HG03045 (cell line): ENCODE measurements around the gene PARD3B.

Experiments used
- ATAC-seq: cut with Tn5 transposase; IDR thresholded peaks from one replicate; pipeline ENCODE4 v1.9.1; 2021; ENCODE audit warnings: mild to moderate bottlenecking, moderate library complexity; ENCODE audit not compliant: unreplicated experiment

PARD3B gene

GRCh38 chr2:205524656-205525055 lies 979.4 kb downstream of the PARD3B start:
- no peak for ATAC-seq

- ATAC-seq: no peak
Measured at GRCh38 chr2:205527801-205528200, 982.5 kb downstream of the PARD3B start.

- ATAC-seq: no peak
Measured at GRCh38 chr2:205531072-205531471, 985.8 kb downstream of the PARD3B start.

- ATAC-seq: no peak
Measured at GRCh38 chr2:205531489-205532148, 986.3 kb downstream of the PARD3B start.

GRCh38 chr2:205535001-205535400 lies 989.7 kb downstream of the PARD3B start:
- ATAC-seq: no peak

GRCh38 chr2:205539603-205540002 lies 994.3 kb downstream of the PARD3B start:
- no peak for ATAC-seq

GRCh38 chr2:205540036-205540435 lies 994.8 kb downstream of the PARD3B start:
- no peak for ATAC-seq

- no peak for ATAC-seq
Measured at GRCh38 chr2:205543262-205543843, 998.1 kb downstream of the PARD3B start.

GRCh38 chr2:205543937-205544702 lies 998.8 kb downstream of the PARD3B start:
- ATAC-seq: no peak

- no peak for ATAC-seq
Measured at GRCh38 chr2:205545971-205546816, 1000.9 kb downstream of the PARD3B start.

GRCh38 chr2:205555566-205556230 lies 1010.4 kb downstream of the PARD3B start:
- no peak for ATAC-seq

- ATAC-seq: no peak
Measured at GRCh38 chr2:205556357-205556756, 1011.1 kb downstream of the PARD3B start.

- no peak for ATAC-seq
Measured at GRCh38 chr2:205556841-205557539, 1011.7 kb downstream of the PARD3B start.

GRCh38 chr2:205557873-205558272 lies 1012.6 kb downstream of the PARD3B start:
- ATAC-seq: no peak

GRCh38 chr2:205561441-205561840 lies 1016.2 kb downstream of the PARD3B start:
- ATAC-seq: no peak

- no peak for ATAC-seq
Measured at GRCh38 chr2:205563646-205564045, 1018.4 kb downstream of the PARD3B start.

GRCh38 chr2:205564346-205565141 lies 1019.3 kb downstream of the PARD3B start:
- no peak for ATAC-seq

GRCh38 chr2:205565142-205565522 lies 1019.9 kb downstream of the PARD3B start:
- no peak for ATAC-seq

GRCh38 chr2:205566606-205567168 lies 1021.4 kb downstream of the PARD3B start:
- no peak for ATAC-seq
